Measurements from ENCODE around the gene PARD3B.

PARD3B gene

GRCh38 chr2:204715361-204715760 lies 170.1 kb downstream of the PARD3B start:
- DNase-seq: no peak

GRCh38 chr2:204717591-204717990 lies 172.3 kb downstream of the PARD3B start:
- DNase-seq: no peak

GRCh38 chr2:204718607-204719006 lies 173.3 kb downstream of the PARD3B start:
- DNase-seq: no peak

GRCh38 chr2:204720874-204721273 lies 175.6 kb downstream of the PARD3B start:
- no peak for DNase-seq

- DNase-seq: no peak
These were observed 176.9 kb downstream of the PARD3B start for GRCh38 chr2:204722207-204722606.

GRCh38 chr2:204722691-204723090 lies 177.4 kb downstream of the PARD3B start:
- DNase-seq: no peak

- no peak for DNase-seq
These were observed 180.6 kb downstream of the PARD3B start for GRCh38 chr2:204725693-204726360.

- no peak for DNase-seq
These were observed 181.6 kb downstream of the PARD3B start for GRCh38 chr2:204726831-204727230.

GRCh38 chr2:204727368-204727767 lies 182.1 kb downstream of the PARD3B start:
- no peak for DNase-seq

GRCh38 chr2:204730603-204731002 lies 185.3 kb downstream of the PARD3B start:
- no peak for DNase-seq

GRCh38 chr2:204732019-204732418 lies 186.7 kb downstream of the PARD3B start:
- DNase-seq: no peak

GRCh38 chr2:204737296-204737695 lies 192.0 kb downstream of the PARD3B start:
- no peak for DNase-seq

GRCh38 chr2:204738721-204739120 lies 193.4 kb downstream of the PARD3B start:
- no peak for DNase-seq

- DNase-seq: no peak
These were observed 198.2 kb downstream of the PARD3B start for GRCh38 chr2:204743393-204743960.

- no peak for DNase-seq
These were observed 199.2 kb downstream of the PARD3B start for GRCh38 chr2:204744506-204744905.

- no peak for DNase-seq
These were observed 203.0 kb downstream of the PARD3B start for GRCh38 chr2:204748286-204748685.

GRCh38 chr2:204749319-204749718 lies 204.0 kb downstream of the PARD3B start:
- DNase-seq: no peak

- no peak for DNase-seq
These were observed 205.1 kb downstream of the PARD3B start for GRCh38 chr2:204750389-204750788.

- DNase-seq: no peak
These were observed 206.2 kb downstream of the PARD3B start for GRCh38 chr2:204751472-204751871.

- no peak for DNase-seq
These were observed 208.6 kb downstream of the PARD3B start for GRCh38 chr2:204753841-204754240.

- DNase-seq: no peak
These were observed 209.6 kb downstream of the PARD3B start for GRCh38 chr2:204754898-204755297.

- DNase-seq: no peak
These were observed 218.9 kb downstream of the PARD3B start for GRCh38 chr2:204763974-204764703.

- no peak for DNase-seq
These were observed 225.5 kb downstream of the PARD3B start for GRCh38 chr2:204770735-204771134.

- DNase-seq: no peak
These were observed 226.4 kb downstream of the PARD3B start for GRCh38 chr2:204771721-204772120.
